H1 (cell line): ENCODE results near the gene PARS2. TPM values are rescaled to one million over a fixed set of nuclear protein-coding genes. Genes with fewer than 3 reads are reported as not detected.

Source experiments
- CTCF ChIA-PET: fragments of 300-600 bp; sonication (Branson Sonifier 250); formaldehyde crosslinking; loops from one replicate; lab custom pipeline; 2021; ENCODE audit not compliant: partially characterized antibody; lab: Charles Lee
- POLR2A ChIA-PET: fragments of 300-600 bp; sonication (Branson Sonifier 250); formaldehyde crosslinking; loops from one replicate; lab custom pipeline; 2021; ENCODE audit warnings: inconsistent platforms; ENCODE audit not compliant: partially characterized antibody; lab: Charles Lee
- DNase-seq, 2 experiments: peaks; one replicate each; pipeline versions ENCODE4 v3.0.0 to v3.0.0-alpha.2; 2010 to 2022; ENCODE audit warnings: low spot score in 2 of 2, low read depth in 1 of 2, mixed read lengths in 1 of 2
- FAIRE-seq: peaks from 2 replicates; lab custom pipeline; 2011; peaks lifted over from hg19 to GRCh38; lab: Jason Lieb, UNC
- H2AFZ ChIP-seq: 2 replicates; pipeline ENCODE4 v1.8.1; 2012; ENCODE audit warnings: low read length, inconsistent platforms
- H2AK5ac ChIP-seq: 2 replicates; pipeline ENCODE4 v1.6.1; 2013; ENCODE audit warnings: low read depth, low read length
- H2BK120ac ChIP-seq: replicated peaks from 2 replicates; pipeline ENCODE3; 2013; ENCODE audit warnings: low read depth, low read length, inconsistent platforms
- H2BK12ac ChIP-seq: 2 replicates; pipeline ENCODE4 v1.6.1; 2013; ENCODE audit warnings: low read depth, low read length
- H2BK15ac ChIP-seq: 2 replicates; pipeline ENCODE4 v1.6.1; 2013; ENCODE audit warnings: low read length
- H2BK20ac ChIP-seq: 2 replicates; pipeline ENCODE4 v1.6.1; 2013; ENCODE audit warnings: low read length
- H2BK5ac ChIP-seq: 2 replicates; pipeline ENCODE4 v1.6.1; 2013; ENCODE audit warnings: low read depth, low read length
- H3K14ac ChIP-seq: 2 replicates; pipeline ENCODE4 v1.6.1; 2013; ENCODE audit warnings: inconsistent platforms; ENCODE audit not compliant: insufficient read length
- H3K18ac ChIP-seq: 2 replicates; pipeline ENCODE4 v1.6.1; 2013; ENCODE audit warnings: low read length; ENCODE audit errors: extremely low read depth
- H3K23ac ChIP-seq: 2 replicates; pipeline ENCODE4 v1.6.1; 2013; ENCODE audit warnings: inconsistent platforms; ENCODE audit not compliant: insufficient read length
- H3K23me2 ChIP-seq: 2 replicates; pipeline ENCODE4 v1.6.1; 2013; ENCODE audit warnings: low read depth, low read length
- H3K27ac ChIP-seq: 2 replicates; pipeline ENCODE4 v1.6.1; 2011; ENCODE audit warnings: low read depth, low read length, inconsistent platforms
- H3K27me3 ChIP-seq, 4 experiments: replicated peaks in 1 of 4; 1 replicate in 1 of 4; 2 replicates in 3 of 4; pipeline versions ENCODE4 v1.6.1 to v1.8.1; 2011 to 2013; ENCODE audit warnings: low read length in 3 of 4, mild to moderate bottlenecking in 3 of 4, inconsistent platforms in 2 of 4, mixed read lengths in 2 of 4, moderate library complexity in 1 of 4; ENCODE audit not compliant: control insufficient read depth in 3 of 4, insufficient read depth in 3 of 4; ENCODE audit errors: extremely low read depth in 1 of 4
- H3K36me3 ChIP-seq, 4 experiments: 2 replicates each; pipeline versions ENCODE4 v1.6.1 to v1.8.1; 2011 to 2013; ENCODE audit warnings: mild to moderate bottlenecking in 4 of 4, low read length in 3 of 4, moderate library complexity in 2 of 4, control low read depth in 1 of 4, inconsistent platforms in 1 of 4; ENCODE audit not compliant: insufficient read depth in 4 of 4, control insufficient read depth in 2 of 4
- H3K4ac ChIP-seq: replicated peaks from 2 replicates; pipeline ENCODE3; 2013; ENCODE audit warnings: low read length, low read depth, mixed read lengths, inconsistent platforms; ENCODE audit not compliant: insufficient read length
- H3K4me1 ChIP-seq, 4 experiments: replicated peaks in 1 of 4; 1 replicate in 1 of 4; 2 replicates in 3 of 4; pipeline versions ENCODE4 v1.6.1 to v1.8.1; 2011 to 2013; ENCODE audit warnings: low read length in 3 of 4, inconsistent platforms in 2 of 4, mixed read lengths in 1 of 4; ENCODE audit not compliant: insufficient read depth in 4 of 4, control insufficient read depth in 3 of 4
- H3K4me2 ChIP-seq, 2 experiments: 2 replicates each; pipeline versions ENCODE4 v1.6.1 to v1.8.1; 2011 to 2013; ENCODE audit warnings: low read depth in 2 of 2, low read length in 2 of 2, control low read depth in 1 of 2, inconsistent platforms in 1 of 2, mild to moderate bottlenecking in 1 of 2; ENCODE audit not compliant: insufficient read depth in 1 of 2
- H3K4me3 ChIP-seq, 4 experiments: fragments of 200-600, 300-600 bp in 1 of 4; sonication (generic), shearing (Covaris generic), sonication (Bioruptor Twin) in 1 of 4; 2 replicates each; pipeline versions ENCODE4 v1.5.1 to v1.8.1; 2011 to 2016; ENCODE audit warnings: low read length in 4 of 4, low read depth in 3 of 4, control low read depth in 2 of 4, inconsistent platforms in 2 of 4, mild to moderate bottlenecking in 2 of 4, mixed read lengths in 1 of 4, moderate library complexity in 1 of 4; ENCODE audit not compliant: insufficient read depth in 2 of 4; ENCODE audit errors: extremely low read depth in 1 of 4
- H3K56ac ChIP-seq: replicated peaks from 2 replicates; pipeline ENCODE3; 2013; ENCODE audit warnings: low read depth, mild to moderate bottlenecking, mixed read lengths, low read length, inconsistent platforms; ENCODE audit not compliant: insufficient read length
- H3K79me1 ChIP-seq: 2 replicates; pipeline ENCODE4 v1.6.1; 2013; ENCODE audit warnings: low read depth, low read length, control low read depth
- H3K79me2 ChIP-seq, 2 experiments: 2 replicates each; pipeline versions ENCODE4 v1.6.1 to v1.8.1; 2012 to 2013; ENCODE audit warnings: low read length in 2 of 2, mild to moderate bottlenecking in 2 of 2, inconsistent platforms in 1 of 2; ENCODE audit not compliant: insufficient read depth in 2 of 2, control insufficient read depth in 1 of 2
- H3K9ac ChIP-seq, 4 experiments: replicated peaks in 1 of 4; 1 replicate in 1 of 4; 2 replicates in 3 of 4; pipeline versions ENCODE4 v1.6.1 to v1.8.1; 2011 to 2013; ENCODE audit warnings: low read depth in 3 of 4, low read length in 3 of 4, control low read depth in 2 of 4, mild to moderate bottlenecking in 2 of 4, moderate library complexity in 2 of 4, inconsistent platforms in 1 of 4; ENCODE audit errors: extremely low read depth in 1 of 4
- H3K9me3 ChIP-seq, 2 experiments: 2 replicates each; pipeline versions ENCODE4 v1.6.1 to v1.8.1; 2012 to 2013; ENCODE audit warnings: mild to moderate bottlenecking in 2 of 2, moderate library complexity in 2 of 2, control low read depth in 1 of 2, inconsistent platforms in 1 of 2, low read depth in 1 of 2, low read length in 1 of 2, mixed read lengths in 1 of 2; ENCODE audit not compliant: insufficient read depth in 2 of 2
- H4K20me1 ChIP-seq, 2 experiments: replicated peaks in 1 of 2; 2 replicates each; pipeline versions ENCODE3 to v1.8.1; 2011 to 2013; ENCODE audit warnings: inconsistent platforms in 2 of 2, low read length in 2 of 2, mild to moderate bottlenecking in 1 of 2; ENCODE audit not compliant: insufficient read depth in 2 of 2, control insufficient read depth in 1 of 2
- H4K5ac ChIP-seq: 2 replicates; pipeline ENCODE4 v1.6.1; 2013; ENCODE audit warnings: low read length, low read depth, mixed read lengths, inconsistent platforms; ENCODE audit not compliant: insufficient read length
- H4K8ac ChIP-seq: 2 replicates; pipeline ENCODE4 v1.8.0; 2013; ENCODE audit warnings: mild to moderate bottlenecking, moderate library complexity, low read length, inconsistent platforms; ENCODE audit not compliant: insufficient read depth; ENCODE audit errors: extremely low read depth
- H4K91ac ChIP-seq: replicated peaks from 2 replicates; pipeline ENCODE3; 2013; ENCODE audit warnings: low read length, mixed read lengths, inconsistent platforms; ENCODE audit not compliant: insufficient read length
- EP300 ChIP-seq, 2 experiments: IDR thresholded peaks; 1 replicate in 1 of 2; 2 replicates in 1 of 2; pipeline ENCODE4 v1.6.1; 2011 to 2012; ENCODE audit warnings: low read depth in 2 of 2, low read length in 2 of 2, mild to moderate bottlenecking in 2 of 2, borderline replicate concordance in 1 of 2, inconsistent platforms in 1 of 2, moderate library complexity in 1 of 2
- MAFK ChIP-seq: IDR thresholded peaks from 2 replicates; pipeline ENCODE4 v1.6.1; 2012; ENCODE audit warnings: low read depth, mild to moderate bottlenecking, improper control_type of control experiment, low read length
- SIX5 ChIP-seq: IDR thresholded peaks from 2 replicates; pipeline ENCODE4 v1.6.1; 2011; ENCODE audit warnings: mild to moderate bottlenecking, low read depth, low read length
- polyA plus RNA-seq, 7 experiments: library from polyadenylated mRNA; depleted of rRNA in 3 of 7; stranded (reverse) in 5 of 7; unstranded in 2 of 7; fragments of >200 nt in 5 of 7; fragments of 200-250 nt in 2 of 7; gene quantifications; 1 replicate in 5 of 7; 2 replicates in 1 of 7; 4 replicates in 1 of 7; pipeline versions ENCODE4 v1.2.1 to v1.2.3, GENCODE V29; 2011 to 2013; ENCODE audit warnings: missing spikeins in 2 of 7, mixed read lengths in 2 of 7
- total RNA-seq: library from RNA; stranded (reverse); fragmentation: NEBNext Ultra II Directional; extraction: Animal tissue kit (Norgen Biotek cat#: 25700); gene quantifications from 2 replicates; pipeline ENCODE4 v1.2.1, GENCODE V29; 2021
- TF ChIP-seq, protein P1 (sequence below): IDR thresholded peaks from 2 replicates; pipeline ENCODE4 v1.6.1; 2012; ENCODE audit warnings: low read length, inconsistent platforms

Gene PARS2
- total and polyA plus RNA-seq, 2 of the 8 experiments (the other 6 are each of a cell fraction or from before 2014, with no cell fraction given): 8.9 to 10.0 TPM

DNA sequence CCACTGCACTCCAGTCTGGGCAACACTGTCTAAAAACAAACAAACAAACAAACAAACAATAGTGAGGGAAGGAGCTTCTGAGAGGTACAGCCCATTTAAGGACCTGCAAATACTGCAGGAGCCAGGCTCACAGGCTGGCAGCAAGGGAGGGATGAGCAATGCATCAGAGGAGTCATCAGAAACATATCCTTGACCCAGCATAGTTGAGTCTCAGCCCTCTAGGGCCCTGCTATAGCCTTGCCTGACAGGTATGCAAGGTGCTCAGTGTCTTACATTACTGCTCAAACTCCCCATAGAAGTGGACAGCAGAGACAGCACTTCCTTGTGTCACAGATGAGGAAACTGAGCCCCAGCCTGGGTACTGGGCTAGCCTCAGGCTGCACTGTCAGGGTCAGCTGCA lies 55.9 kb downstream of the PARS2 start:
- Histone ChIP-seq H2AK5ac (no peak overlapping the region), H2AFZ (no peak overlapping the region), H3K14ac (no peak overlapping the region), H3K23me2 (no peaks in the 10 kb centered on the region), H2BK5ac (no peak overlapping the region), H4K20me1 (no peaks in the 10 kb centered on the region), H2BK120ac (no peak overlapping the region), H3K23ac (no peak overlapping the region), H3K27me3 (peaks cover 0 to 11% (median 4%) of the 10 kb centered on the region in 4 experiments; a peak in 4 of 7 replicates), H2BK20ac (no peak overlapping the region), H3K4me2 (no peak overlapping the region), H2BK12ac (no peak overlapping the region), H3K18ac (no peak overlapping the region), H2BK15ac (no peak overlapping the region), H4K8ac (no peak overlapping the region), H3K36me3 (no peaks in the 10 kb centered on the region), H3K9me3 (no peaks in the 10 kb centered on the region), H3K79me2 (no peaks in the 10 kb centered on the region), H3K27ac (no peak overlapping the region), H4K91ac (no peak overlapping the region), H3K79me1 (no peaks in the 10 kb centered on the region), H3K4me3 (no peak overlapping the region), H4K5ac (no peak overlapping the region), H3K56ac (no peak overlapping the region), H3K9ac (no peak overlapping the region), H3K4ac (no peak overlapping the region), H3K4me1 (no peaks in the 10 kb centered on the region)
- FAIRE-seq (no peak), DNase-seq (no peak)
- POLR2A ChIA-PET: no interaction called here
- TF ChIP-seq, protein P1, sequence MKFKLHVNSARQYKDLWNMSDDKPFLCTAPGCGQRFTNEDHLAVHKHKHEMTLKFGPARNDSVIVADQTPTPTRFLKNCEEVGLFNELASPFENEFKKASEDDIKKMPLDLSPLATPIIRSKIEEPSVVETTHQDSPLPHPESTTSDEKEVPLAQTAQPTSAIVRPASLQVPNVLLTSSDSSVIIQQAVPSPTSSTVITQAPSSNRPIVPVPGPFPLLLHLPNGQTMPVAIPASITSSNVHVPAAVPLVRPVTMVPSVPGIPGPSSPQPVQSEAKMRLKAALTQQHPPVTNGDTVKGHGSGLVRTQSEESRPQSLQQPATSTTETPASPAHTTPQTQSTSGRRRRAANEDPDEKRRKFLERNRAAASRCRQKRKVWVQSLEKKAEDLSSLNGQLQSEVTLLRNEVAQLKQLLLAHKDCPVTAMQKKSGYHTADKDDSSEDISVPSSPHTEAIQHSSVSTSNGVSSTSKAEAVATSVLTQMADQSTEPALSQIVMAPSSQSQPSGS: no peak
- no peak for TF ChIP-seq SIX5
- TF ChIP-seq MAFK: no peak
- no peak for TF ChIP-seq EP300 (IDR thresholded peaks at IDR 0.05; ENCODE audit: borderline replicate concordance in 1 of 2, low read depth in 2 of 2, low read length in 2 of 2)
- CTCF ChIA-PET: interaction anchor here (1.1 to 1.8 kb wide), 2 partner anchors 16 to 17 kb away, joined by 3 to 6 read pairs; no protein-coding TSS in a partner anchor
